Activated CD4-positive, alpha-beta T cell treated with anti-CD3 and anti-CD28 coated beads for 36 hours (primary cell): Measurements from ENCODE around the gene PPP1R13B. TPM values are rescaled to one million over a fixed set of nuclear protein-coding genes. Genes with fewer than 3 reads are reported as not detected.

Experiments used
- ATAC-seq: fragments of 200-7000 bp; cut with Tn5 transposase; one replicate; pipeline ENCODE4 v1.10.0; 2021; ENCODE audit warnings: mild to moderate bottlenecking, moderate library complexity
- CTCF ChIA-PET: fragments of 350-600 bp; sonication (Branson Sonifier 250); formaldehyde crosslinking; loops from one replicate; lab custom pipeline; 2021; ENCODE audit warnings: antibody characterized with exemption; lab: Charles Lee
- POLR2A ChIA-PET: fragments of 350-600 bp; sonication (Branson Sonifier 250); formaldehyde crosslinking; loops from one replicate; lab custom pipeline; 2021; ENCODE audit warnings: antibody characterized with exemption, inconsistent platforms; lab: Charles Lee
- DNase-seq: peaks from one replicate; pipeline ENCODE4 v3.0.0-alpha.2; 2020
- H3K27ac Mint-ChIP-seq: one replicate; pipeline ENCODE4 v1.8.0; 2021; ENCODE audit warnings: mixed read lengths
- H3K27me3 Mint-ChIP-seq: one replicate; pipeline ENCODE4 v1.8.0; 2021; ENCODE audit warnings: mixed read lengths
- H3K36me3 Mint-ChIP-seq: one replicate; pipeline ENCODE4 v1.8.0; 2021; ENCODE audit warnings: low read depth, mixed read lengths
- H3K4me1 Mint-ChIP-seq: one replicate; pipeline ENCODE4 v1.8.0; 2021; ENCODE audit warnings: mixed read lengths
- H3K4me3 Mint-ChIP-seq: one replicate; pipeline ENCODE4 v1.8.0; 2021; ENCODE audit warnings: mild to moderate bottlenecking, moderate library complexity, mixed read lengths
- H3K9me3 Mint-ChIP-seq: one replicate; pipeline ENCODE4 v1.8.0; 2021; ENCODE audit warnings: low read depth, mixed read lengths
- intact Hi-C, 2 experiments: fragments of 100-400 bp; cut with DNase I in 1 of 2; cut with micrococcal nuclease in 1 of 2; formaldehyde crosslinking; loops; one replicate each; pipeline versions ENCODE4 v1.14.2 to v1.15.1; 2022 to 2024; cut with DNase I, micrococcal nuclease
- total RNA-seq, 2 experiments: library from RNA; stranded (reverse); gene quantifications; one replicate each; pipeline ENCODE4 v1.2.3, GENCODE V29; 2021

Gene PPP1R13B
- total RNA-seq, 2 experiments from 2014 or later = 9.3 to 10.3 TPM

DNA sequence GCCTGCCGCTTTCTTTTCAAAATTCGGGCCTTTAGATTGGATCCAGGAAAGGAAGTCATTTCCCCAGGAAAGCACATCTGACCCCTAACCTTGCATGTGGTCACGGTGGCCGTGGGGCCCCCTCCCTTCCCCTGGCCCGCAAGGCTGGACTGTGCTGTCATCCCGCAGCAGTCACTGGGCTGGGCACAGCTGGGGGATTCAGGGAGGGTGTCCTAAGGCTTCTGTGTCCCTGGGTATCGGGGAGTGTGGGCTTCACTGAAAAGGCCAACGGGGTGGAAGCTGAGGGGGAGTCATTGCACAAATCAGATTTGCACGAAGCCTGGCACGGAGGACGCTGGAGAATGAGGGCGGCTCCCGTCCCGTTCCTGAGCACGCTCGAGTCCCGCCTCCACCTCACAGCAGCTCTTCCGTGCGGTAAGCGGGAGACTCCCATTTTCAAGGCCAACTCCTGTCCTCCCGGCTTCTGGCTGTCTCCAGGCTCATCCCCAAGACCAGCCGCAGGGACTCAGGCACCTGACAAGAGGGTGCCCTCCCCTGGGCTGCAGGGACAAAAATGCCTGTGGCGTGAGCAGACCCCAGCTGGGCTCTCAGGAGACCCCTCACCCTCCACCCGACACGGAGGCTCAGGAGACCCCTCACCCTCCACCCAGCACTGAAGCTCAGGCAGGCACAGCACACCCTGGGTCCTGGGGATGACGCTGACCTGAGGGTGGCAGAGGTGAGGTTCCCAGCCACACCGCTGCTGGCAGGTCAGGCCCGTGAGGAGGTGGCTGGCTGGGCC, 141.7 kb downstream of the PPP1R13B start:
- CTCF ChIA-PET = interaction anchor here (0.9 to 1.1 kb wide), 3 partner anchors 15 to 111 kb away, joined by 3 read pairs; no protein-coding TSS in a partner anchor
- peaks cover 31% of the 10 kb centered on the region for H3K36me3 Mint-ChIP-seq
- DNase-seq = no peak
- H3K4me3 Mint-ChIP-seq = no peak overlapping the region
- intact Hi-C loops = no loop called here
- POLR2A ChIA-PET = interaction anchor here (1.4 kb wide), 1 partner anchor 8 kb away, joined by 3 read pairs; no protein-coding TSS in a partner anchor
- H3K9me3 Mint-ChIP-seq = no peaks in the 10 kb centered on the region
- no peaks in the 10 kb centered on the region for H3K4me1 Mint-ChIP-seq
- no peak for ATAC-seq
- no peak overlapping the region for H3K27ac Mint-ChIP-seq
- H3K27me3 Mint-ChIP-seq = no peaks in the 10 kb centered on the region

DNA sequence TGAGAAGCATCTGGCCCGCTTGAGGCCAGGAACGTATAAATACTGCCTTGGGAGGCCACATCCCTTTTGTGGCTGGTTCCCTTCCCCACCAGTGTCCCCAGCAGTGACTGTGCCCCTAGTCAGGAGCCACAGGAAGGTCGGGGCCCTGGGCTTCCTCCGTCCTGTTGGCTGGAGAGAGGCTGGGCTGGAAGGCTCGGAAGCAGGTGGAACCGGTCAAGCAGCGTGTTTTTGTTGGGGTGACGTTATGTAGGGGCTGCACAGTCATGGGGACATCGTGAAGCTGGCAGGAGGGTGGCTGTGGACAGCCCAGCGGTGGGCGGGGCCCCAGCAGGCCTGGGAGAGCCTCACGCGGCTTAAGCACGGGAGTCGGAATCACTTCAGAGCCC, 142.3 kb downstream of the PPP1R13B start:
- Mint-ChIP-seq H3K4me3 (no peak overlapping the region), H3K9me3 (no peaks in the 10 kb centered on the region), H3K27me3 (no peaks in the 10 kb centered on the region), H3K36me3 (peaks cover 31% of the 10 kb centered on the region), H3K27ac (no peak overlapping the region), H3K4me1 (no peaks in the 10 kb centered on the region)
- ChIA-PET CTCF (interaction anchor here (0.9 to 1.1 kb wide), 2 partner anchors 15 to 110 kb away, joined by 3 read pairs; no protein-coding TSS in a partner anchor), POLR2A (interaction anchor here (0.7 to 1.4 kb wide), 2 partner anchors 8 to 9 kb away, joined by 3 read pairs; no protein-coding TSS in a partner anchor)
- DNase-seq = no peak
- no peak for ATAC-seq
- intact Hi-C loops = no loop called here

DNA sequence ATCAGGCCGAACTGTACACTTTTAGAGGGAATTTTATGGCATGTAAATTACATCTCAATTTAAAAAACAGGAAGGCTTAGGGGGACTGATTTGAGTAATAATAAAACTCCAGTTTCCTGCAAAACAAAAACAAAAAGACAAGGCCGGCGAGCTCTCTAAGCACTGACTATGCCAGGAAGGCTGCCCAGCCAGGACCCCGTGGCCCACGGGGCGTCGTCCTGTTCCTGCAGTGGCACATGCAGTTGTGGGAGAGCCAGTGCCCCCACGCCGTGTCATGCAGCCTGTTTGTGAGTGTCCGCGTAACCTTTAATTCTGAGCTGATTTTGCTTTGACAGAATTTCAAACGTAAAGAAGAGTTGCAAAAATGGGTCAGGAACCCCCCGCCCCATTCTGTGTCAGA, 142.7 kb downstream of the PPP1R13B start:
- intact Hi-C loops = no loop called here
- no peaks in the 10 kb centered on the region for H3K9me3 Mint-ChIP-seq
- no peak for ATAC-seq
- no peaks in the 10 kb centered on the region for H3K4me1 Mint-ChIP-seq
- H3K4me3 Mint-ChIP-seq = no peak overlapping the region
- H3K27ac Mint-ChIP-seq = no peak overlapping the region
- CTCF ChIA-PET = no interaction called here
- no peaks in the 10 kb centered on the region for H3K27me3 Mint-ChIP-seq
- POLR2A ChIA-PET = interaction anchor here (0.7 to 1.4 kb wide), 2 partner anchors 9 kb away, joined by 3 read pairs; no protein-coding TSS in a partner anchor
- peaks cover 31% of the 10 kb centered on the region for H3K36me3 Mint-ChIP-seq
- no peak for DNase-seq

DNA sequence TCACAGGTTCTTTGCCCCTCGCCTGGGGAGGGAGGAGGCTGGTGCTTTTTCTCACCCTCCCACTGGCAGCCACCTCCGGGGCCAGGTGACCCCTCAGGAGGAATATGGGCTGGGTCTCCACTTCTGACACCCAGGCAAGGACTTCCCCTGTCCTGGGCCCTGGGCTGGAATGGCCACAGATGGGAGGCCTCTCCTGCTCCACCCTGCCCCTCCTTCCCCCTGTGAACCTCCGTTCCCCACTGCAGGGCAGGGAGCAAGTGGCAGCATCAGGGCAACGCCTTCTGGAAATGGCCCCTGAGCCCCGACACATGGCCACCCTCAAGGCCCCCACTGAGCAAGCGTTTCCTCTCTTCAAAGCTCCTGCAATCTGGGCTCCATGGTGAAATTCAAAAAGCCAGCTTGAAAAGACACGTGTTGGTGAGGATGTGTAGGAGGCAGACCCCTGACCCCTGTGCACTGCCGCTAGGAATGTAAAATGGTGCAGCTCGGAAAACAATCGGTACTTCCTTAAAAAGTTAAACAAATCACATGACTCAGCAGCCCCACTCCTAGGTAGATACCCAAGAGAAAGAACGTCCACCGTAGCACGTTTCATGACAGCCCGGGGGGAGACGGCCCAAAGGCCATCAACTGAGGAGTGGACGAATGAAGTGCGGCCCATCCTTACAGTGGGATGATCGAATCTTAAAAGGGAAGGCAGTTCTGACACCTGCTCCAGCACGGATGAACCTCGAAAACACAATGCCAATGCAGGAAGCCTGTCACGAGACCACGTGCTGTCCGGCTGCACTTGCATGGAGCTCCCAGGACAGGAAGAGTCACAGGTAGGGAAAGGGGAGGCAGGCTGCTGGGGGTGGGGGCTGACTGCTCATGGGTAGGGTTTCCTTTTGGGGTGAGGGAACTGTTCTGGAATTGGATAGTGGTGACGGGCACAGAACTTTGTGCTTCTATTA, 143.7 kb downstream of the PPP1R13B start:
- intact Hi-C loops = no loop called here
- ChIA-PET POLR2A (no interaction called here), CTCF (no interaction called here)
- Mint-ChIP-seq H3K27ac (peak overlapping the region; percentile 53), H3K4me1 (no peaks in the 10 kb centered on the region), H3K9me3 (no peaks in the 10 kb centered on the region), H3K36me3 (peaks cover 25% of the 10 kb centered on the region), H3K4me3 (no peak overlapping the region), H3K27me3 (no peaks in the 10 kb centered on the region)
- no peak for ATAC-seq
- DNase-seq = no peak

DNA sequence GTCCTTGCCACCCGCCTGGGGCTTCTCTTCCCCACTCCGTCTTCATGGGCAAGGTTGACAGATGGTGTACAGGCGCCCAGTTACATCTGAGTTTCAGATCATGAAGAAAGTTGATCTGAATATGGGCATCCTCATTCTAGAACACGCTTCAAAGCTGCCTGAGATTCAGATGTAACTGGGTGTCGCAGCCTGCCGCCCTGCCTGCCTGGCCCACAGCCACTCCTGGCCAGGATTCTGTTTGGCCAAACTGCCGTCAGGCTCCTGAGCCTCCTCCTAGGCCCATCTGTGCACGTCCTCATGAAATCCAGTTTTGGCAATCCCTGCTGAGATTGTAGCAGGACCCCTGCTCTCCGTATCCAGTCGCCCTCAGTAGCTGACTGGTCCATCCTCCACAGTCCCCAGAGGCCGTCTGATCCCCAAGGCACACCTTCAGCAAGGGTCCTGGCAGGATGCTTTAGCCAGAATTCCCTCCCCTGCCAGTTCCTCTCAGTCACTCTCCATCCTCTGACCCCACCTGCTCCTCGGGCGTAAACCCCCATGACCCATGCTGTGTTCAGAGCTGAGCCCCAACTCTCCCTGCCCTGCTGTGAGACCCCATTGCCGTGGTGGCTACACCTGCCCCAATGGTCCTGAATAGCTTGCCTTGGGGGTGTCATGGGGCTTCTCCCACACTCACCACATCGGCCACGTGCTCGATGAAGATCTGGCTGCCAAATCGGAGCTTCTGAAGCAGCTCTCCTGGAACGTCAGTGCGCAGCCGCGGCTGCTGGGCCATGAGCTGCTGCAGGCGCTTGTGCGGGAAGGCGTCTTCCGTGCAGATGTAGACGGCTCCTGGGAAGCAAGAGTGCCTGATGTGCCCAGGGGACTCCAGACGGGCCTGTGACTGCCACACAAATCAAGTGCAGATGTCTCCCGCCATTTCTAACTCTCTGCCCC, 144.6 kb downstream of the PPP1R13B start:
- no peak for ATAC-seq
- H3K27me3 Mint-ChIP-seq = no peaks in the 10 kb centered on the region
- peak overlapping the region; percentile 24 for H3K27ac Mint-ChIP-seq
- POLR2A ChIA-PET = no interaction called here
- H3K36me3 Mint-ChIP-seq = peaks cover 18% of the 10 kb centered on the region
- DNase-seq = no peak
- CTCF ChIA-PET = interaction anchor here (0.7 kb wide), 1 partner anchor 10 kb away, joined by 3 read pairs; no protein-coding TSS in a partner anchor
- no peaks in the 10 kb centered on the region for H3K4me1 Mint-ChIP-seq
- no peak overlapping the region for H3K4me3 Mint-ChIP-seq
- no peaks in the 10 kb centered on the region for H3K9me3 Mint-ChIP-seq
- intact Hi-C loops = no loop called here

DNA sequence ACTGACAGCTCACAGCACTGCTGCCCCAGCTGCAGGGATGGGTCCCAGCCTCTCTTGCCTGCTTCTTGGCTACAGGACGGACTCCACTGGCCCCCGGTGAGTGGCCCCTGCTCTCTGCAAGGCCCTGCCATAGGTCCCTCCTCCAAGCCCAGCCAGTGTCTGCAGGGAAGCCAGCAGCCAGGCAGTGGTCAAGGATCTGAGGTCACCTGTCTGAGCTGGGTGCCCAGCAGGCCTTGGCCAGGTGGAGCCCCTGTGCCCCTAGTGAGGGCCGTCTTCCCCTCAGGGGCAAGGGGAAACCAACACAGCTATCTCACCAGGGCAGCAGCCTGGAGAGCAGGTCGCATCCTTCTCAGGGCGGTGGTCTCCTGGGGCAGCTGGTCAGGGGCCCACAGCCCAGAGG, 145.3 kb downstream of the PPP1R13B start:
- ChIA-PET CTCF (no interaction called here), POLR2A (interaction anchor here (1.2 kb wide), 1 partner anchor 13 kb away, joined by 3 read pairs; the partner anchor contains the start of genes XRCC3 and ZFYVE21)
- Mint-ChIP-seq H3K27me3 (no peaks in the 10 kb centered on the region), H3K27ac (no peak overlapping the region), H3K4me1 (no peaks in the 10 kb centered on the region), H3K9me3 (no peaks in the 10 kb centered on the region), H3K4me3 (no peak overlapping the region), H3K36me3 (peaks cover 18% of the 10 kb centered on the region)
- no peak for ATAC-seq
- intact Hi-C loops = no loop called here
- no peak for DNase-seq

DNA sequence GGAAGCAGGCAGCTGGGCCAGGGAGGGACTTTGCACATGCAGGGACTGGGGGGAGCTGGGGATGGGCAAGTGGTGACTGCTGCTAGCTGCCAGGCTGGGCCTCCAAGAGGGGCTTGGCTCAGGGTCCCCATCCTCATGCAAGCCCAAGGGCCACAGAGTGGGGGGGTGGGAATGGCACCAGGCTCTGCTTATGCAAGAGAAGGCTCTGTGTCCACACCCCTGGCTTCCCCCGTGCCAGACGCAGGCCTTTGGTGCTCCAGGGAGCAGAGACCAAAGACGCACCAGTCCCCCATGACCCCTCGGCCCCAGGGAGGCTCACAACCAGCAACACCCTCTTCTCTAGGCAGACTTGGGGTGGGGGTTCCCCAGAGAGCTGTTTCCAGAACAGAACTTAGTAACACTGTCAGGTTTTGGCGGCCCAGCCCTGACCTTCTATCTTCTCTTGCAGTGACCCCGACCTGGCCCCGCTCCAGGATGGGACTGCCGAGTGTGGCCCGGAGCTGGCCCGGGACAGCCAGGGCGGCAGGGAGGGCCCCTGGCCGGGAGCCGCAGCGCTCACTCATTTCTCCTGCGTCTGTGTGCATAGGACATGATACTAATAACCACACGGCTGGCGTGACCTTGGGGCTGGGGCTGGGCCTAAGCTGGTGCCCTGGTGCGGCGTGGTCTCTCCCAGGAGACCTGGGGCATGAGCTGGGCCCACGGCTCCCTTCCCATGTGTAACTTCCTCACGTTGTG, 146.5 kb downstream of the PPP1R13B start:
- Mint-ChIP-seq H3K27ac (no peak overlapping the region), H3K4me3 (no peak overlapping the region), H3K36me3 (peaks cover 18% of the 10 kb centered on the region), H3K4me1 (no peaks in the 10 kb centered on the region), H3K27me3 (no peaks in the 10 kb centered on the region), H3K9me3 (no peaks in the 10 kb centered on the region)
- DNase-seq = no peak
- peak; percentile 23 for ATAC-seq
- intact Hi-C loops = no loop called here
- ChIA-PET CTCF (no interaction called here), POLR2A (interaction anchor here (1.2 kb wide), 1 partner anchor 15 kb away, joined by 3 read pairs; the partner anchor contains the start of genes XRCC3 and ZFYVE21)

DNA sequence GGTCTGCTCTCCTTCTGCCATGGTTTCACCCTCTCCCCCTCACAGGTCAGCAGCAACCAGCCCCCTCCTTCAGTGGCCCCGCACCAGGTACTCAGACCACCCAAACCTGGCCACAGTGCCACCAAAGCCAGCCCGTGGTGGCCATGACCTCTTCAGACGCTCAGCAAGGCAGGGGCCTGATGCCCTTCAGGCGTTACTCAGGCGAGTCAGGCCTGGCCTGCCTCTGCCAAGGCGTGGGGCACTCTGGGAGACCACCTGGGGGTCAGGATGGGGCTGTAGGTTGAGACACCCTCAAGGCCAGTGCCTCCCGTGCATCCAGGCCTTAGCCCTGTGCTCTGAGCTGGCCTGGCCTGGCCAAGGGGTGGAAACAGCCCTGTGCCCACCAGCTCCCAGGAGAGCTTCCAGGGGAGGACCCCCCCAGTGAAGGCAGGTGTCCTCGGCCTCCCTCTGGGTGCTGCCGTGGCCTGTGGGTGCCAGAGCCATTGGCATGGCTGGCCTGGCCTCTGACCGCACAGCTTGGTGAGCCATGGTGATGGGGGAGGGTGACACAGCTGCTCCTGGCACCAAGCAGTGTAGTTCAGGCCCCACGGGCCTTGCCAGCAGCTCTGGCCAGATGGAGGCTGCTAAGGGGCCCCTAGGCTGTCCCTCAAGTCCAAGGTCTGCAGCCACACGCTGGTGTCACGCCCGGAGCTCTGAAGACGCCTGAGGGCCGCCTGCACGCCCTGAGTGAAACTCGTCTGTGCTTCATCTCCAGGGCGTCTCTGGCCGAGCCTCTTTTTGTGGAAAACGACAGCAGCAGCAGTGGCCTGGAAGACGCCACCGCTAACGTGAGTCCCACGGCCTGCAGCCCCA, 147.2 kb downstream of the PPP1R13B start:
- Mint-ChIP-seq H3K36me3 (peaks cover 16% of the 10 kb centered on the region), H3K27ac (no peak overlapping the region), H3K9me3 (no peaks in the 10 kb centered on the region), H3K27me3 (no peaks in the 10 kb centered on the region), H3K4me1 (no peaks in the 10 kb centered on the region), H3K4me3 (no peak overlapping the region)
- ATAC-seq = no peak
- ChIA-PET CTCF (no interaction called here), POLR2A (no interaction called here)
- intact Hi-C loops = no loop called here
- no peak for DNase-seq

DNA sequence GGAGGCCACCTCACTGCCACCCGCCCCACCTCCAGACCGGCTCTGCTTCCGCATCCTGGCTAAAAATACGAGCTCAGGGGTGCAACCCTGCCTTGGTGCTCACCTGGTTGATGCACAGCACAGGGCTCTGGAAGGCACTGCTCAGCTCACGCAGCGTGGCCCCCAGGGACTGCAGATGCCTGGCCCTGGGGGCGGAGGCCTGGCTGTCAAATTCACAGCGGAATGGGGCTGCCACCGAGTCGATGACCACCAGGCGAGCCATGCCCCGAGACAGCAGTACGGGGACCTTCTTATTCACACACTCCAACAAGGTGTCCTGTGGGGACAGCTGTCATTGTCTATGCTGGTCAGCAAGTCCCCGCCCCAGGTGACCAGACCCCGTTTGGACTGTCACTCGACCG, 148.1 kb downstream of the PPP1R13B start:
- intact Hi-C loops = no loop called here
- no peak overlapping the region for H3K4me3 Mint-ChIP-seq
- ATAC-seq (no peak), DNase-seq (no peak)
- no peak overlapping the region for H3K27ac Mint-ChIP-seq
- CTCF ChIA-PET = no interaction called here
- H3K27me3 Mint-ChIP-seq = no peaks in the 10 kb centered on the region
- POLR2A ChIA-PET = no interaction called here
- H3K9me3 Mint-ChIP-seq = no peaks in the 10 kb centered on the region
- H3K36me3 Mint-ChIP-seq = peaks cover 13% of the 10 kb centered on the region
- H3K4me1 Mint-ChIP-seq = no peaks in the 10 kb centered on the region
